AG09309 (cell line): ENCODE measurements around the gene RANBP2.
"Not testable (repeated sequence)": the region's sequence is repeated elsewhere in the genome, so short reads cannot be mapped to it uniquely, and the experiment has no call there.

Experiments used
- DNase-seq: peaks from one replicate; pipeline ENCODE4 v3.0.0-alpha.2; 2010; ENCODE audit warnings: low read depth
- H3K4me3 ChIP-seq: 2 replicates; pipeline ENCODE4 v1.5.1; 2011; ENCODE audit warnings: mild to moderate bottlenecking, low read depth, low read length, moderate library complexity; ENCODE audit not compliant: control insufficient read depth
- TF ChIP-seq, protein P1 (sequence below): IDR thresholded peaks from 2 replicates; pipeline ENCODE4 v1.5.1; 2011; ENCODE audit warnings: mild to moderate bottlenecking, low read depth, low read length, inconsistent platforms; ENCODE audit not compliant: insufficient read depth, control insufficient read depth; ENCODE audit errors: missing control alignments

RANBP2 gene

DNA sequence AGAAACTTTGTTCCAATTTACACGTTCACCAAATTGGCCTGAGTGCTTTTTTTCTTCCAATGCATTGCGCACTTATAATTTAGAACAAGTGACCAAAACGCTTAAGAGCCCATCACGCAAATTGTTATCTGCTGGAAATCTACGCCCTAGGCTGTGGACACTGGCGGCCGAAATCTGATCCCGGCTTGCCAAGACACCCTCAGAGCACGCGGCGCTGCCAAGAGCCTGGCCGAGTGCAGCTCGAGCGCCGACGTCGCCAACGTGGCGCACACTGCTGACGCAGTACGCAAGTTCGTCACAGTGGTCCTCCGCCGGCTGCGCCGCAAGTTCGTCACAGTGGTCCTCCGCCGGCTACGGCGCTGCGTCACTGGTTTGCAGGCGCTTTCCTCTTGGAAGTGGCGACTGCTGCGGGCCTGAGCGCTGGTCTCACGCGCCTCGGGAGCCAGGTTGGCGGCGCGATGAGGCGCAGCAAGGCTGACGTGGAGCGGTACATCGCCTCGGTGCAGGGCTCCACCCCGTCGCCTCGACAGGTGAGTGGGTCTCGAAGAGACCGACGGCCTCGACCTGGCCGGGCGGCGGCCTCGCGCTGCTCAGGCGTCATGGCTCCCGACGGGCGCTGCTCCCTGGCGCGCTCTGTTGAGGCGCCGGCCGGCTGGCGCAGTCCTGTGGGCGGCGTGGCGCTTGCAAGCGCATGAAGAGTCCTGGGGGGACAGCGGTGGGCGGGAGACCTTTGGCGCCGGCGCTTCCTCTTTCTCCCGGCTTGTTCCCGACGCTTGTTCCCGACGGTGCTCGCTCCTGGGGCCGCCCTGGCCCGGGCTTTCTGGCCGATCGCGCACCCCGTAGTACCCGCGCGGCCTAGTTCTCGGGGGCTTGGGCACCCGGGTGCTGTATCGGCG, at the start of gene RANBP2:
TSS of gene RANBP2 (plus strand) at position 334 of the 896 bp plus-strand sequence. CDS start at position 459, 125 bp downstream.
- TF ChIP-seq, protein P1, sequence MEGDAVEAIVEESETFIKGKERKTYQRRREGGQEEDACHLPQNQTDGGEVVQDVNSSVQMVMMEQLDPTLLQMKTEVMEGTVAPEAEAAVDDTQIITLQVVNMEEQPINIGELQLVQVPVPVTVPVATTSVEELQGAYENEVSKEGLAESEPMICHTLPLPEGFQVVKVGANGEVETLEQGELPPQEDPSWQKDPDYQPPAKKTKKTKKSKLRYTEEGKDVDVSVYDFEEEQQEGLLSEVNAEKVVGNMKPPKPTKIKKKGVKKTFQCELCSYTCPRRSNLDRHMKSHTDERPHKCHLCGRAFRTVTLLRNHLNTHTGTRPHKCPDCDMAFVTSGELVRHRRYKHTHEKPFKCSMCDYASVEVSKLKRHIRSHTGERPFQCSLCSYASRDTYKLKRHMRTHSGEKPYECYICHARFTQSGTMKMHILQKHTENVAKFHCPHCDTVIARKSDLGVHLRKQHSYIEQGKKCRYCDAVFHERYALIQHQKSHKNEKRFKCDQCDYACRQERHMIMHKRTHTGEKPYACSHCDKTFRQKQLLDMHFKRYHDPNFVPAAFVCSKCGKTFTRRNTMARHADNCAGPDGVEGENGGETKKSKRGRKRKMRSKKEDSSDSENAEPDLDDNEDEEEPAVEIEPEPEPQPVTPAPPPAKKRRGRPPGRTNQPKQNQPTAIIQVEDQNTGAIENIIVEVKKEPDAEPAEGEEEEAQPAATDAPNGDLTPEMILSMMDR, result no peak
- H3K4me3 ChIP-seq, result peak within 1 kb of the TSS; percentile 88
- DNase-seq, result peak; percentile 93

DNA sequence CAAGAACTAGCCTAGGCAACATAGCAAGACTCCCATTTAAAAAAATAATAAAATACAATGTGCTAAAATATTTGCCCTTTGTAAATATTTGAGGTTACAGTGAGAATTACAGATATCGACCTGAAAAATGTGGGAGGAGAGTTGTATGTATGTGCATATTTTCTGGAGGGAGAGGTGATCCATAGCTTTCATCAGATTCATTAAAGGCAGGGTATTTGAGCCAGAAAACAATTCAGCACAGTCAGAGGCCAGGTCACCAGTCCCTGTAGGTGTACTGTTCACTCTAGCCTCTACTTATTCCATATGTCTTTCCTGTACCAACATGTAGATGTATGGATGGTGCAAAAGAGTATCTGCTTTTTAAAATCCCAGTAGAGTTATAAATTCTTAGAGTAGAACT, 49.0 kb upstream of the RANBP2 start:
- not testable (repeated sequence) for DNase-seq, H3K4me3 ChIP-seq

DNA sequence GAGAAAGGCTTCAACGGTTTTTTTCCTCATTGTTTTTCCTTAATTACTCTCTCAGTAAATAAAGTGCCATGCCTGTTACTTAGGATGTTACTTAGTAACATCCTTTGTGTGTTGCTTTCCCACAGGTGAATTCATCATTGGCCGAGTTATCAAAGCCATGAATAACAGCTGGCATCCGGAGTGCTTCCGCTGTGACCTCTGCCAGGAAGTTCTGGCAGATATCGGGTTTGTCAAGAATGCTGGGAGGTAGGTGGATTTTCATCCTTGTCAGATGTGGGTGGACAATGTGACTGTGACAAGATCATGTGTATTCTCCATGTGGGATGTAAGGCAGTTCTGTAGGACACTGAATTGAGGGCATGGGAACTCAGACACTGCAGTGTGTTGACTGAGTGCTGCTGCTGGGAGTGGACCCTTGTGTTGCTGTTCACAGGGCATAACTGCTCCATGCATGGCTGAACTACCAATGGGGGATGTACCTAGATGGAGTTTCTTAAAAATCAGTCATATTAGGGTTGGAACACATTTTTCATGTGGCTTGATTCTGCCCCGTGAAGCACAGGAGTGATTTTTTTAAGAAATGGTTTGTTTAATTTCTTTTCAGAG, 47.0 kb upstream of the RANBP2 start:
- not testable (repeated sequence) for DNase-seq, H3K4me3 ChIP-seq

DNA sequence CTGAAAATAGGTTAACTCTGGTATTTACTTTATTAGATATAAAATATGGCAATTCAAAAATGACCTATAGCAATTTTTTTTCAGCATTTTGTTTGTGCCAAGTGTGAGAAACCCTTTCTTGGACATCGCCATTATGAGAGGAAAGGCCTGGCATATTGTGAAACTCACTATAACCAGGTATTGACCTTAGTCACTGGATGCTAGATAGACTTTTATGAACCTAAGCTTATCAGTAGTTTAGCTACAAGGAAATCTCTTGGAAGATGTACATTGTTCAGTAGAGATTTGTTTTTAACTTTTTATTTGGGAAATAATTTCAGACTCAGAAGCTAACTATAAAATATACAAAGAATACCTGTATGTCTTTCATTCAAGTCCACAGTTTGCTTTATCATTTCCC, 42.8 kb upstream of the RANBP2 start:
- not testable (repeated sequence) for H3K4me3 ChIP-seq, DNase-seq

DNA sequence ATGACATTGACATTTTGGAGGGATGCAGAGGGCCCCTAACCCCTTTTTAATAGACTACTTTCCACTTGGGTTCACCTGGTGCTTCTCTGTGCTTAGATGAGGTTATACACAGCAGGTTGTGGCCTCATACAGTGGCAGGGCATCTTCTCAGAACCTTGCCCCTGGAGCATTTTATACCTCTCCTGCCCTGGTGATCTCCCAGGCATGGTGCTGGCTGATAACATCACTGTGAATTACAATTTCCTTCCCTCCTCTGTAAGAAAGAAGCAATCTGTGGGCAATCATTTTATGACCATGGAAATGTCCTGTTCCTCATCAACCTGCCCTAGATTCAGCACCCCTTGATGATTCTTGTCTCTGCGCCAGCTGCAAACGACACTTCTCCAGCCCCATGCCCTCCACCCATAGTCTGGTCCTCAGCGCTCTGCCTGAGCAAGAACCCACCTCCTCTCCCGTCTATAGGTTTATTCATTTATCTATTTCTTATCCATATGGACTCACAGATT, 42.0 kb upstream of the RANBP2 start:
- DNase-seq, H3K4me3 ChIP-seq: not testable (repeated sequence)

DNA sequence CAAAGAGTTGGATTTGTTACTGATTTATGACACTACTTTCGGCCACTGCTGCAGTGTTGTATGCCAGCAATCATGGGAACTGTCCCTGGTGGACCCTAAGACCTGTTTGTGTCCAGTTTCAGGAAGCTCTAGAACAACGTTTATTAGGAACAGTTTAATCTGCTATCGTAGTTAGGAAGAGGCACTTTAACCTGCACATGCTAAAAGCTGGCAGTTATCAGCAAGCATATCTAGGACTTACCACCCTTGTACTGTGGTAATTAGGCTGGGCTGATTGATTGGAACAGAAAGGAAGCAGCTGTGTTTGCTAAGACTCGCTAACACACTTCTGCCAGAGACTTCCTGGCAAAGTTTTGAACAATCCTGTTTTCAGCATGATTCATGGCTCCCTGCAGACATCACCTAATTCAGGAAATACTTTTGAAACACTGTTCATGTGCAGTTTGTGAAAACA, 41.1 kb upstream of the RANBP2 start:
- peak; percentile 29 for DNase-seq

DNA sequence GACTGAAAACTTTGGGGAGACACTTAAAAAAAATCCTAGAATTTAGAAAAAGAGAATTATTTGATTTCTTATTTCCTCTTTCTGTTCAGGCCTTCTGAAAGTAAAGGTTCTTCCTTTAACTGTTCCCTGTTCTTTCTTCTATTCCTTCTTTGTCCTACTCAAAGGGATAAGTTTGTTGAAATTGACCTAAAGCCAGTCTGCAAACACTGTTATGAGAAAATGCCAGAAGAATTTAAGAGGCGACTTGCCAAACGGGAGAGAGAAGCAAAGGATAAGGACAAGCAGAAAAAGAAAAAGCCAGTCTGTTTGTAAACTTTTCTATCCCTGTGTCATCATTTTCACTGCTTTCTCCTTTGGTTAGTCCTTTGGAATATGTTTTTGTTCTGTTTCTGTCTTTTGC, 38.5 kb upstream of the RANBP2 start:
- H3K4me3 ChIP-seq, DNase-seq: not testable (repeated sequence)

More for the DNA sequence above, 41.1 kb upstream of the RANBP2 start:
- not testable (repeated sequence) for H3K4me3 ChIP-seq

DNA sequence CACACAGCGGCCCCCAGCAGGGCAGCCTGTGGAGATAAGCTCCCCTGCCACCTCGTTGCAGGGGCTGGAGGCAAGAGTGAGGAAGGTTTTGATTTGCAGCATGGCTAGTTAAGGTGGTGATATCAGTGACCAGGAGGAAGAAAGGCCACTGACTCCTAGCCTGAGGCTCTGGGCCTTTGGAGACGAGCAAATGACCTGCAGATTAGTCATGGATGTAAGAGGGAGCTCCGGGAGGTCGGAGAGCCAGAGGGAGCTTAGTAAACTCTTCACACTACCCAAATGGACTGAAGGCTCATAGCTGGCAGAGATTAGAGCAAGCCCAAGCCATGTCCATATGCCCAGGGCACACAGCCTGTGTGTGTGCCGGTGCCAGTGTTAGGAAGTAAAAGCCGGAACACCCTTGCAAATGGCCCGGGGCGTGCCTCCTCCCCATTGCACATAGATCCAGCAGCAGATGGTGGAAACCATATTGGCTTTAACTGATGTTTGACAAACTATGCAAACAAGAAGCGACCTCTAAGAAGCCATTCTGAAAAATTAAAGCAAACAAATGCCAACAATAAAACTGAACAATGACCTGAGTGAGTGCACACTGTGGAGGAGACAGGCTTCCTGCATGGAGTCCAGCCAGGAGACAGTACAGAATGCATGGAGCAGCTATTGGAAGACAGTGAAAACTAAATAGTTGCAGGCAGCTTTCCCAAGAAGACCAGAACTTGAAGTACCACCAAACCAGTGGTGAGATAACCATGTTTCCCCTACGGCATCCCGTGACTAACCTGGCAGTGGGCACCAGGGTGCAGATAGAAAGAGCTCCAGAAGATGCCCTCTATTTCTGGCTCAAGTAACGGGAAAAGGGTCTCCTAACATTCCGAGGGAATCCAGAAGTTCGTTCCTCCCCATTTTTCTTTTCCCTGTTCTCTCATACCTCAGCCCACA, 30.2 kb upstream of the RANBP2 start:
- H3K4me3 ChIP-seq, DNase-seq: not testable (repeated sequence)

DNA sequence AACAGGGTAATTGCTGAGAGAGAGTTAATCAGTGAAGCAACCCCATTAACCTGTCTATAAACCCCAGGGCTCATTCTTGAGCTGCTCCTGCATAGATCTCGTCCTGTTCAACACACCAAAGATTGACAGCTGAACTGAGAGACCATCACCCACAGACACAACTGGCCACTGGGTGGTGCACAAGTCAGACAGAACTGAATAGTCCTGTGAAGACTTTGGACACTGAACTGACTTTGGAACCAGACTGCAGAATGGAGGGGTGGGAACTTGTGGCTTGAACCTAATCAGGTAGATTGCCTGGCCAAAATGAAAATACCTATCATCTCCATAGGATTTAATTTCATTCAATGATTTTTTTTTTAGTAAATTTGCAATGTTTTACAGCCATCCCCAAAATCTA, 29.3 kb upstream of the RANBP2 start:
- DNase-seq, H3K4me3 ChIP-seq: not testable (repeated sequence)
- TF ChIP-seq, protein P1, result peak; percentile 5

DNA sequence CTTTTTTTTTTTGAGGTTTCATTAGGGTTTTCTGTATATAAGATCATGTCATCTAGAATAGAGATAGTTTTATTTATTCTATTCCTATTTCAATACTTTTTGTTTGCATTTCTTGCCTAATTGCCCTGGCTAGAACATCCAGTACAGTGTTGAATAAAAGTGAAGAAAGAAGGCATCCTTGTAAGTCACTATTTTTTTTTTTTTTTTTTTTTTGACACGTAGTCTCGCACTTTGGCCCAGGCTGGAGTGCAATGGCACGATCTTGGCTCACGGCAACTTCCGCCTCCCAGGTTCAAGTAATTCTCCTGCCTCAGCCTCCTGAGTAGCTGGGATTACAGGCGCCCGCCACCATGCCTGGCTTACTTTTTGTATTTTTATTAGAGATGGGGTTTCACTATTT, 27.8 kb upstream of the RANBP2 start:
- no peak overlapping the region for H3K4me3 ChIP-seq
- TF ChIP-seq, protein P1, result no peak
- DNase-seq, result no peak
